Skeletal muscle tissue (tissue), 4 donors: ENCODE data around the gene CCDC192. TPM values are rescaled to one million over a fixed set of nuclear protein-coding genes. Genes with fewer than 3 reads are reported as not detected.

Experiments used
- H3K27ac ChIP-seq: one replicate; pipeline ENCODE4 v1.7.0; 2013; ENCODE audit warnings: mild to moderate bottlenecking, low read depth, low read length, inconsistent platforms
- H3K27me3 ChIP-seq, 3 donors: one replicate each; pipeline ENCODE4 v1.7.0; 2013; ENCODE audit warnings: low read length in 3 of 3; ENCODE audit not compliant: control insufficient read depth in 3 of 3, insufficient read depth in 3 of 3
- H3K36me3 ChIP-seq, 3 donors: one replicate each; pipeline ENCODE4 v1.7.0; 2013; ENCODE audit warnings: low read length in 3 of 3; ENCODE audit not compliant: control insufficient read depth in 3 of 3, insufficient read depth in 3 of 3
- H3K4me1 ChIP-seq, 3 donors: one replicate each; pipeline ENCODE4 v1.7.0; 2013; ENCODE audit warnings: low read length in 3 of 3, mild to moderate bottlenecking in 3 of 3; ENCODE audit not compliant: control insufficient read depth in 3 of 3, insufficient read depth in 3 of 3
- H3K4me3 ChIP-seq, 3 donors: one replicate each; pipeline ENCODE4 v1.7.0; 2013; ENCODE audit warnings: low read length in 3 of 3
- H3K9ac ChIP-seq, 3 donors: one replicate each; pipeline ENCODE4 v1.7.0; 2013; ENCODE audit warnings: low read length in 3 of 3, mild to moderate bottlenecking in 3 of 3, moderate library complexity in 2 of 3, low read depth in 1 of 3
- H3K9me3 ChIP-seq, 3 donors: one replicate each; pipeline ENCODE4 v1.7.0; 2013; ENCODE audit warnings: low read length in 3 of 3; ENCODE audit not compliant: control insufficient read depth in 3 of 3
- total RNA-seq: library from RNA; depleted of rRNA; stranded (reverse); fragments of >200 nt; gene quantifications from one replicate; pipeline ENCODE4 v1.2.3, GENCODE V29; 2014
- donor health status: Osteomylitis.

CCDC192 gene
- total RNA-seq, 1 donor from 2014 or later: not detected

- Histone ChIP-seq H3K9me3 (no peaks in the 10 kb centered on the region), H3K4me3 (no peak overlapping the region), H3K9ac (no peak overlapping the region), H3K27me3 (no peaks in the 10 kb centered on the region), H3K4me1 (peaks cover 4 to 8% (median 5%) of the 10 kb centered on the region in 3 donors), H3K27ac (no peak overlapping the region), H3K36me3 (no peaks in the 10 kb centered on the region)
These were observed 164.0 kb downstream of the CCDC192 start for GRCh38 chr5:127867022-127867783.

GRCh38 chr5:127870914-127871313 lies 167.7 kb downstream of the CCDC192 start:
- Histone ChIP-seq H3K4me1 (peaks cover 12 to 13% (median 13%) of the 10 kb centered on the region in 3 donors), H3K9ac (no peak overlapping the region), H3K36me3 (no peaks in the 10 kb centered on the region), H3K27me3 (no peaks in the 10 kb centered on the region), H3K9me3 (no peaks in the 10 kb centered on the region), H3K27ac (no peak overlapping the region), H3K4me3 (peak overlapping the region in 1 of 3 donors; percentile 7)

GRCh38 chr5:127871503-127872153 lies 168.4 kb downstream of the CCDC192 start:
- Histone ChIP-seq H3K27ac (peak overlapping the region; percentile 49), H3K4me3 (no peak overlapping the region), H3K9me3 (no peaks in the 10 kb centered on the region), H3K4me1 (peaks cover 17 to 18% (median 17%) of the 10 kb centered on the region in 3 donors), H3K36me3 (no peaks in the 10 kb centered on the region), H3K9ac (no peak overlapping the region), H3K27me3 (no peaks in the 10 kb centered on the region)

GRCh38 chr5:127872494-127872893 lies 169.3 kb downstream of the CCDC192 start:
- Histone ChIP-seq H3K9me3 (no peaks in the 10 kb centered on the region), H3K4me3 (no peak overlapping the region), H3K27me3 (no peaks in the 10 kb centered on the region), H3K9ac (no peak overlapping the region), H3K4me1 (peaks cover 18 to 20% (median 18%) of the 10 kb centered on the region in 3 donors), H3K36me3 (no peaks in the 10 kb centered on the region), H3K27ac (peak overlapping the region; percentile 49)

DNA sequence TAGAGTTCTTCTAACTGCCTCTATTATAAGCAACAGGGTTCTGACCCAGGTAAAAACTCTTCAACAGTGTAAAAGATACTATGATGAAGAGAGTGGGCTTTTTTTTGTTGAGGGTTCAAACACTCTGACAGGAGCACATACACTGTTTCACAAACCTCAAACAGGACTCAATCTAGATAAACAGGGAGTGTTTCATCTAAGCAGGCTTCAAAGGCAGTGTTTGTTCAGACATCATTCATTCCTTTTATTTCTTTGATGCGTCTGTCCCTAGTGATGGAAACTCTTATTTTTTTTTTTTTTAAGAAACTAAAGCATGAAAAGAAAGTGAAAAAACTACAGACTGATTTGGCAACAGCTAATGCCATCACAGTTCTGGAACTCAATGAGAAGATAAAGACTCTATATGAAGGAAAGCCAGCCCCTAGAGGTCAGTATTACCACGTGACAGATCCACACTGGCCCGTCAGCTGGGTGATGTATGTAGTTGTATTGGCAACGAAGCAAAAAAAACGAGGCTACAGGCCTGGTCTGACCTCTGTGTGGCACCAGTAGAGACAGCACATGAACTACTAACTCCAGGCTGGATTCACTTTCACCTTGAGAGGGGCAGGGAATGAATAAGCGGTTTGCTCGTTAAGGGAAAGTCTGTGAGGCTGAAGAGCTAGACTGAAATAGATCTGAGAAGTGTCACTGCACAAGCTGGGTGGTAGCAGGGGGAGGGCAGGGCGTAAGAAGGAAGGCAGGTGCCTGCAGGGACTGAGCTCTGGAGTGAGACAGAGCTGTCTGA lies 172.2 kb downstream of the CCDC192 start:
- Histone ChIP-seq H3K9ac (peak overlapping the region; percentile 25 to 58 (median 46)), H3K36me3 (no peaks in the 10 kb centered on the region), H3K9me3 (no peaks in the 10 kb centered on the region), H3K4me3 (peak overlapping the region in 1 of 3 donors; percentile 4), H3K27ac (peak overlapping the region; percentile 80), H3K27me3 (no peaks in the 10 kb centered on the region), H3K4me1 (peaks cover 18 to 26% (median 18%) of the 10 kb centered on the region in 3 donors)

- Histone ChIP-seq H3K27ac (peak overlapping the region; percentile 80), H3K9ac (peak overlapping the region in 2 of 3 donors; percentile 46 to 58), H3K4me1 (peaks cover 15 to 23% (median 15%) of the 10 kb centered on the region in 3 donors), H3K9me3 (no peaks in the 10 kb centered on the region), H3K36me3 (no peaks in the 10 kb centered on the region), H3K4me3 (peak overlapping the region in 2 of 3 donors; percentile 18 to 45), H3K27me3 (no peaks in the 10 kb centered on the region)
These were observed 173.2 kb downstream of the CCDC192 start for GRCh38 chr5:127876384-127876783.

GRCh38 chr5:127878174-127878750 lies 175.1 kb downstream of the CCDC192 start:
- Histone ChIP-seq H3K27ac (no peak overlapping the region), H3K9me3 (no peaks in the 10 kb centered on the region), H3K4me3 (no peak overlapping the region), H3K36me3 (no peaks in the 10 kb centered on the region), H3K4me1 (peaks cover 8 to 23% (median 12%) of the 10 kb centered on the region in 3 donors), H3K27me3 (no peaks in the 10 kb centered on the region), H3K9ac (no peak overlapping the region)

DNA sequence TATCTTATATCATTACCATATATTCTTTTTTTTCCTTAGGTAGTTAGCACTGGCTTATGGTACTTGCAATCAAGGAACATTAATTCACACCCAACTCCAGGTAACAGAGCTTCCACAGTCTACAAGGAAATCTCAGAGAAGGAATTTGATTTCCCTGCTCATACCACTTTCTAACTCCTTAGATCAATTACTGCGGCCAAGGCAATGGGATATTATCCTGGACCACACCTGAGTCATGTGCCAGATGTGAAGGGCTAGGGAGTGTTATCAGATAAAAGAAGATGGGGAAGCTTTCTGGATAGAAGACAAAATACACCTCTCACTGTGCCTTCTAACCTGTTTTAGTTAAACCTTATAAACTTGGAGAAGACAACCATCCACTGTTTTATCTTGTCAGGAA lies 181.2 kb downstream of the CCDC192 start:
- no peaks in the 10 kb centered on the region for H3K36me3 ChIP-seq
- H3K4me3 ChIP-seq: no peak overlapping the region
- H3K9ac ChIP-seq: no peak overlapping the region
- H3K27ac ChIP-seq: no peak overlapping the region
- no peaks in the 10 kb centered on the region for H3K27me3 ChIP-seq
- no peaks in the 10 kb centered on the region for H3K9me3 ChIP-seq
- peaks cover 6 to 17% (median 8%) of the 10 kb centered on the region in 3 donors for H3K4me1 ChIP-seq

DNA sequence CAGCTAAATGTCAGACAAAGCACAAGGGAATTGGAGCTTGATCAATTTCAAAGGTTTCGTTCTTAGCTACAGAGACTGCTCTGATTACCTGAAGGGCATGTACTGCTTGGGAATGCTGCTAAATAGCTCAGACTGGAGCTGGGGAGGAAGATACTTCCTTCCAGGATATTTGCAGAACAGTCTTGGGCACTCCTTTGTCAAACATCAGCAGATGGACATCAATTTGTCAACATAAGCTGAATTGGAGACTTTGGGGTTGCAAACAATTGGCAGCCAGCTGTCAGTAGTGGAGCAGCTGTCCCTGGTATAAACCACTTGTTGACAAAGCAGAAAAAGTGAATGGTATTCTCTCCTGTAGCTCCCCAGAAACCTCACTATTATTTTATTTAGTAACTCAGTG lies 182.0 kb downstream of the CCDC192 start:
- no peaks in the 10 kb centered on the region for H3K27me3 ChIP-seq
- peaks cover 6 to 17% (median 8%) of the 10 kb centered on the region in 3 donors for H3K4me1 ChIP-seq
- no peak overlapping the region for H3K4me3 ChIP-seq
- no peaks in the 10 kb centered on the region for H3K9me3 ChIP-seq
- H3K9ac ChIP-seq: no peak overlapping the region
- H3K27ac ChIP-seq: no peak overlapping the region
- no peaks in the 10 kb centered on the region for H3K36me3 ChIP-seq
